Limb (tissue), 2 donors: Measurements from ENCODE around the gene IPPK.
A peak's percentile ranks its signal among the peaks of the same experiment; 100 is the strongest.
"Not testable (repeated sequence)": the region's sequence is repeated elsewhere in the genome, so short reads cannot be mapped to it uniquely, and the experiment has no call there.

Experiments
- DNase-seq, 2 donors: peaks; one replicate each; pipeline ENCODE4 v3.0.0-alpha.2; 2016; ENCODE audit errors: extremely low spot score in 2 of 2

The IPPK gene

DNA sequence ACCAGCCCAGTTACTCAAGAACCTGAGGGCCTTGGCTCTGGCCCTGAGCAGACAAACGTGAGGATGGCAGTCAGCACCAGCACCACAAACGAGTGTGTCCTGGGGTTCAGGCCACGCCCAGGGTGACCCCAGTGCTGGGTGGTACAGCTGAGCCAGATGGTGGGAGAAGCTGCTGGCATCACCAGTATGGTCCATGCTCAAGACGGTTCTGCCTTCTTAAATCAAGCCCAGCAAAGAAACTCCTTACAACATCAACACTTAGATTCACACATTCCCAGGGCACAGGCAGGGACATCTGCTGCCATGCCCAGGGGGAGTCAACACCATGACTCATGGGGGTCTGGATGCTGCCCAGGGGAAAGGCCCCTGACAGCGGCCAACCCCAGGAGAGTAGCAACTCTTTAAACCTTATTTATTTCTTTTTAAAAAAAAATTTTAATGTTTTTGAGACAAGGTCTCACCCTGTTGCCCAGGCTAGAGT lies 31.3 kb downstream of the IPPK start:
- DNase-seq, result no peak

DNA sequence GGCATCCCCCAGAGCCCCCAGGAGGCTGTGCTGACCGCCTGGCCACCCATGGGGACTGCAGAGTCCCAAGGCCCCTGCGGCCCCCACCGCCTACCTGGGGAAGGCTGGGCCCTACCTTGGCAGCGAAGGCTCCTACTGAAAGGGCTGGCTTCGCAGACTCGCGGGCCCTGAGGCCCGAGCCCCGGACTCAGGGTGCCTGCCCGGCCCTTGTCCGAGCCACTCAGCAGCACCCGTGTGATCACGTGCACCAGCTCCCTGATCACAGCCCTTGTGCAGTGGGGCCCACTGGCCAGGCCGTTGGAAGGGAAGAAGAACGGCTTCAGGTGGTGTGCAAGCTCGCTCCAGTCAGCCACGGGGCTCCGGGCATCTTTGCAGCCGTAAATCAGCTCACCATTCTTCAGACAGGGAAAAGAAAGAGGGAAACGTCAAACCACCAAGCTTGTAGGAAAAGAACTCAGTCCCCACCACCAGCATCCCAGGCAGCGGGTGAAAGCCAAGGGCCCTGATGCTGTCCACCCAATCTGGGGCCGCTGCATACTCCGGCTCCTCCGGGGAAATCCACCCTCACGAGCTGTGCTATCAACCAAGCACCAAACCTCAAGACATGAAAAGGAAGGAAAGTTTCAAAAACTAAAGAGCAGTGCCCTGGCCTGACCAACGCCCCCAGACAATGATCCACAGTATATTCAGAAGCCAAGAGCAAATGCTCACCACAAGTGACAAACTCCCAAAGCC lies 31.9 kb downstream of the IPPK start:
- no peak for DNase-seq

DNA sequence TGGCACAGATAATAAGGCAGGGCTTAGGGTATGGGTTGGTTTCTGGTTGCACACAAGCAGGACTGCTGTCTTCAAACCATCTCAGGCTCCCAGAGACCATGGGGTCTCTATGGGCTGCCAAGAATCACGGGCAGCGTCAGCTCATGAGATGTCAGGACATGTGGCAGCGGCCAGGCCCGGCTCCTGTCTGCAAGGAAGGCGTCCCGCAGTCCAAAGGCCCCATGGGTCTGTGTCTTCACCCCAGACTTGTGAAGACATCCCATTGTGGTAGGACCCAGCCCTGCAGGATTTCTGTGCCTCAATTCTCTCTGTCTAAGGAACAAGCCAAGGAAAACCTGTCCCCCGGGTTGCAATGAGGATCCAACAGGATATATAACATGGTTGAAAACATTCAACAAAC lies 32.6 kb downstream of the IPPK start:
- no peak for DNase-seq

DNA sequence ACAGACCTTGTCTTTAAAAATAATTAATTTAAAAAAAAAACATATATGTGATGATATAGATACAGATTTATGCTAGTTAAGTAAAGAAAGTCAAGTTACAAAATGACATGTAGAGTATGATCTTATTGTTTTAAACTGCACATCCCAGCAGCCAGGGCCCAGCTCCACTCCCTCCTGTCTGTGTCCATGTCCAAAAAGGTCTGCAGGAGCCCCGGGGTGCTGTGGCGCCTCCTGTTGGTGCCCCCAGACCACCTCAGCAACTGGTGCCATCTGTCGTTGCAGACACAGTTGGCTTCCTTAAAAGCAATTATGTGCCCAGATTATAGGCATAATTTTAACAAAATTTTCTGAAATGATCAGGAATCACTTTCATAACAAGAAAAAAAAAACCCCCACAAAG lies 33.3 kb downstream of the IPPK start:
- no peak for DNase-seq

DNA sequence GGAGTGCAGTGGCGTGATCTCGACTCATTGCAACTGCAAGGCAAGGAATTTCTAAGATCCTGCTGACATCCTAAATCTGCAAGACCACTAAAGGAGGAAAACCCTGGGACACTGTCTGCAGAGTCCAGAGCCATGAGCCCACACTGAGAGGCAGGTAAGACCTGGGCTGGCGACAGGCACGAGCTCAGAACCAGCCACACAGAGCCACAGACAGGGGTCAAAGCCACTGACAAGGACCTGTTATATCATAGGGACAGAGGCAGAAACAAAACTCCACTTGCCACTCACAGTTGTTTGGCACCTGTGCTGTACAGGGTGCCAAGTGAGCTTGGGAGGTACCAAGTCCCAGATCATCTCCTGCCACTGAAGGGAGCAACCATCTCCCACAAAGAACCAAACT lies 34.2 kb downstream of the IPPK start:
- DNase-seq, result no peak

DNA sequence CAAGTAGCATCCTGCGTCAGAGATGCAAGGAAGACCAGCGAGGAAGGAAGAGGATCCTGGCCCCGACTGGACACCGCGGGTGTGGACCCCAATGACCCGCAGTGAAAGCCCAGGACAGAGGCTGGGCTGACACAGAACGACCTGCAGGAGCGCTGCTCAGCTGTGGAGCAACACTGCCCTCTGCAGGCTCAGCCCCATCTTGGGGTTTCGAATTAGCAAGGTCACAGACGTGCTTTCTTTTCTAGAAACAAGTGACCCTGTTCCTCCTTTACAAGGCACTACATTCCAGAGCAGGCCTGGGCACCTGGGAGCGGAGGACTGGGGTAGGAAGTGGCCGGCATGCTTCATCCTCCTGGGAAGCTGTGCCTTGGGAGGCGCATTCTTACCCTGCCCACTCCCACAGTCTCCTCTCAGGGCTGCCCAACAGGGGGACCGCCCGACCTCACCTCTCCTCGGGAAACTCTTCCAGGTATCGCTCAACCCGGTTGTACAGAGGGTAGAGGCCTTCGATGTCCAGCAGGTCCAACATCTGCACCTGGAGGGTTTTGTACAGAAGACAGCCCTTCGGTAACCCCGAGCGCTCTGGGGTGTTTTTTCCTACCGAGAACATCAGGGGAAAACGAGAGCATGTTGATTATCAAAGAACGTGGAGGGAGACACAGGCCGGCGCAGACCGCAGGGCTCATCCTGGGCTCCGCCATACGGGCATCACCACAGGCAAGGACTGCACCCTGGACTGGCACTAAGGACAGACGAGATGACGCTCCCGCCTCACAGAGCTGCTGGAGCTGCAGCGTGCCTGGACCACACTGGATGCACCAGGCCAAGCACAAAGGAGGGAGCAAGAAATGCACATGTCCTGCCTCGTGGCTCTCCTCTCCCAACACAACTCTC lies 35.0 kb downstream of the IPPK start:
- peak; percentile 75 to 88 for DNase-seq

DNA sequence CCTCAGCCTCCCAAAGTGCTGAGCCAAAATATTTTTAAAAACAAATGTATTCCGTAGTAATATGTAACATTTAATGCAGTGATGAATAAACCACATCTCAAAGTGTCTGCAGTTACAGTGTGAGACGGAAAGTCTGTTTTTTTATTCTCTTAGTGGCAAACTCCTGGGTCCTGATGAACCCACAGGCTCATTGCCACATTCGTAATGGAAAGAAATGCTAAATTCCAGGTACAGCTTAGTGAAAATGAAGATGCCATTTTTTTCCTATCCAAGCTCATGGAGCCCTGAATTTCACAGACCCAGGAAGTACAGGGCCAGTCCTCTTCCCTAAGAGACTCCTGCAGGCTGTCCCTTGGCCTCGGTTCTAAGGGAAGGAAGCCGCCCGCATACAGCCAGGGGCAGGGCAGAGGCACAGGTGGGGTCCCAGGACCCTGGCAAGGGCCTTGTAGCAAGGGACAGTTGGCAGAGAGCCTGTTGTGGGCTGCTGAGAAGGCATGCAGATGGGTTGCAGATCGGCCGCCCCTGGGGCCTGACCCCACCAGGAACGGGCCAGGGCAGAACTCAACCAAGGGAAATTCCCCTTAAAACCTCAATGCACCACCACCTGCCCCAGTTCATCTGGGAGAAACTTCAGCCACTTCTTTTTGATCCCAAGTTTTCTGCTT lies 36.2 kb downstream of the IPPK start:
- DNase-seq, result no peak

DNA sequence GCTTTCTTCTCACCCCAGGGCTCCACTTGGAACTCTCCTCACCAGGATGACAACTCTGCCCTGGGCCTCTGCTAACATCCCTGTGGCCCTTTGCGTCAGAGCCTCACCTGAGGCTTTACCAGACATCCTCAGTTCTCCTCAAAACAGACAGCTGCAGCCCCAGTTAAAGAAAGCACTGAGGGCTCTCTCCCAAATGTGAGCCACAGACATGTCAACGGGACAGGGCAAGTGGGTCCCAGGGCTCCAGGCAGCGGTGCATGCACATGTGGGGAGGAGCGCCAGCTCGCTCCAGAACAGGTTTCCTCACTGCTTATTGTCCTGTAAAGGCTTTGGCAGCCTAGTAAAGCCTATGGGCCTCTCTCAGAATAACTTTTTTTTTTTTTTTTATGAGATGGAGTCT lies 37.3 kb downstream of the IPPK start:
- no peak for DNase-seq

DNA sequence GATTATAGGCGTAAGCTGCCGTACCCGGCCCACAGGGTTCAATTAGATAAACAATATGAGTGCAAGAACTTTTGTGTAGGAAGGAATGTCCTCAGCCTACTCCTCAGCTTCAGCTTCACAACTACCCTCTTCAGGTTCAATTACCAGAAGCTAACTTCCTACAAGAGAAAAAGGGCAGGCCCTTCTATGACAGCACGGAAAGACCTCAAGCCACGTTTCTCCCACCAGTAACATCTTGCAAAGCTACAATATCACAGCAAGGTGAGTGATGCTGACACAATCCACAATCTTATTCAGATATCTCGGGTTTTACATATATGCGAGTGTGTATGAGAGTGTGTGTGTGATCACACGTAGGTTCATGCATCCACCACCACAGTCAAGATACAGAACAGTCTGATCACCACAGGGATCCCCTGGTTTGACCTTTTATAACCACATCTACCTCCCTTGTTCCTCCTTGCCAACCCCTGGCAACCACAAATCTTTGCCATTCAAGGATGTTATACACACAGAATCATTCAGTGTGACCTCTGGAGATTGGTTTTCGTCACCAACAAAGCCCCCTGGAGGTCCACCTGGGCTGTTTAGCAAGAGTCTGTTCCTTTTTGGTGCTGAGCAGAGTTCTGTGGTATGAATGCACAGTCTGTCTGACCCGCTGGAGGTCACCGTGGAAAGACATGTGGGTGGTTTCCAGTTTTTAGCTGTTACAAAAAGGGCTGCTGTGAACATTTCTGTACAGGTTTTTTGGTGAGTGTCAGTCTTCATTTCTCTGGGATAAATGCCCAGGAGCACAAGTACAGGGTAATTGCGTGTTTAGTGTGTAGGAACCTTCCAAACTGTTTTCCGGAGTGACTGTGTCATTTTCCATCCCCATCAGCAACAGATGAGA lies 38.2 kb downstream of the IPPK start:
- DNase-seq, result peak in 1 of 2 donors; percentile 45

DNA sequence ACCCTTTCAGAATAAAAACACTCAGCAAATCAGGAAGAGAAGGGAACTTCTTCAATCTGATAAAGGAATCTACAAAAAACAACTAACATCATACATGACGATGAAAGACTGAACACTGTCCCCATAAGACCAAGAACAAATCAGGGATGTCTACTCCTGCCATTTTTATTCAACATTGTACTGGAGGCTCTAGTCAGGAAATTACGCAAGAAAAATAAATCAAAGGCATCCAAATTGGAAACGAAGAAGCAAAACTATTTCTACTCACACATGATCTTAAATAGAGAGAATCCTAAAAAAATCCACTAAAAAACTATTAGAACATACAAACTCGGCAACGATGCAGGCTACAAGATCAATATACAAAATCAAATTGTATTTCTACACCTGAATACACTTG lies 42.3 kb downstream of the IPPK start:
- no peak for DNase-seq

DNA sequence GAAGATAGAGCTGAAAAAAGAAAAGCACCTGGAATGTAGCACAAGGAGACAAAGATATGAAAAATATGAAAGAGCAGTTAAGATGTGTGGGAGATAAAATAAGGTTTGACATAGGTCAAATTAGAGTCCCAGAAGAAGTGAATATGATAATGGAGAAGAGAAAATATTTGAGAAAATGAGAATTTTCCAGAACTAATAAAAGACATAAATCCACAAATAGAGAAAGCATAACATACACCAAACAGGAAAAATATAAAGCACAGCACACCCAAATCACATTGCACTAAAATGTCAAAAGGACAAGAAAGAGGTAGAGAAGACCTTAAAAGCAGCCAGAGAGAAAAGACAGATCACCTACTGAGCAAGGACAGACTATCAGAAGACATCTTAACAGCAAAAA lies 43.4 kb downstream of the IPPK start:
- DNase-seq, result no peak

DNA sequence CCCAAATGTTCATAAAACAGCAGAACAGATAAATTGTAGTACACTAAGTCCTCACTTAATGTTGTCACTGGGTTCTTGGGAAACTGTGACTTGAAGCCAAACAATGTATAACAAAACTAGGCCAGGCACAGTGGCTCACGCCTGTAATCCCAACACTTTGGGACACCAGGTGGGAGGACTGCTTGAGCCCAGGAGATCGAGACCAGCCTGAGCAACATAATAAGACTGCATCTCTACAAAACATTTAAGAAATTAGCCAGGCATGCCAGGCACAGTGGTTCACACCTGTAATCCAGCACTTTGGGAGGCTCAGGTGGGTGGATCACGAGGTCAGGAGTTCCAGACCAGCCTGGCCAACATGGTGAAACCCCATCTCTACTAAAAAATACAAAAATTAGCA lies 46.0 kb downstream of the IPPK start:
- DNase-seq, result not testable (repeated sequence)

DNA sequence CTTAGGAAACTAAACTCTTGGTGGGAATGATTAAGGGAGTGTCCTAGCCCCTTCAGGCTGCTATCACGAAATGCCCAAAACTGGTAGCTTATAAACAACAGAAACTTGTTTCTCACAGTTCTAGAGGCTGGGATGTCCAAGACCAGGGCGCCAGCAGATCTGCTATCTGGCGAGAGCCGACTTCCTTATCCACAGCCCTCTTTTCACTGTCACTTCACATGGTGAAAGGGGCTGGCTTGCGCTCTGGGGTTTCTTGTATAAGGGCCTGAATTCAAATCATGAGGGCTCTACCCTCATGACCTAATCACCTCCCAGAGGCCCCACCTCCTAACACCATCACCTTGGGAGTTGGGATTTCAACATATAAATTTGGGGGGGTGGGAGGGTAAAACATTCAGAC lies 49.1 kb downstream of the IPPK start:
- DNase-seq, result no peak

DNA sequence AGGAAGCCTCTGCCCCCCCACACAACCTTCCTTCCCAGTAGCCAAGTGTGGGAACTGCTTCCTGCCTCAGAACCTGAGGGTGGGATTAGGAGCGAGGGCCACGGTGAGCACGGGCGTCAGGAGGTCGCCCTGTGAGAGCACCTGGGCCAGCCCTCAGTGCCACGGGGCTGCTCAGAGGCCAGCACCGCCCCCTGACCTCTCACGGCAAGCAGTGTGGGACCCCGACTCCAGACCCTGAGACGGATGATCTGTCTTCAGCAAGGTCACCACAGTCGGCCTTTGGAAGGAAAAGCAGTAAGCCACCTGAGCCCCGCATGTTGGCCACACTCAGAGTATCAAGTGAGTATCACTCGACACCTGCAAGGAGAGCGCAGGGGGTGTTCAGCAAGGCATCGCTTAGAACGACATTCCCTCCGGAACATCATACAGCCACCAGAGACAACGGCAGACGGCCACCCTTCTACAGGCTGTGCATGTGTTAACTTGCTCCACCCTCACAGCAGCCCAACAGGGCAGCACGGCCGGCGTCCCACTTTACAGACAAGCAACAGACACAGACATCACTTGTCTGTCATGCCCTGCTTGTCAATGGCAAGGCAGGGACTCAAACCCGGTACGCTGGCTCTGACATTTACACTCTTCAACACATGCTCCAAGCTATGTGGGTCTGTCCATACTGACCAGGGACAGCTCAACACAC lies 50.2 kb downstream of the IPPK start:
- DNase-seq, result no peak

DNA sequence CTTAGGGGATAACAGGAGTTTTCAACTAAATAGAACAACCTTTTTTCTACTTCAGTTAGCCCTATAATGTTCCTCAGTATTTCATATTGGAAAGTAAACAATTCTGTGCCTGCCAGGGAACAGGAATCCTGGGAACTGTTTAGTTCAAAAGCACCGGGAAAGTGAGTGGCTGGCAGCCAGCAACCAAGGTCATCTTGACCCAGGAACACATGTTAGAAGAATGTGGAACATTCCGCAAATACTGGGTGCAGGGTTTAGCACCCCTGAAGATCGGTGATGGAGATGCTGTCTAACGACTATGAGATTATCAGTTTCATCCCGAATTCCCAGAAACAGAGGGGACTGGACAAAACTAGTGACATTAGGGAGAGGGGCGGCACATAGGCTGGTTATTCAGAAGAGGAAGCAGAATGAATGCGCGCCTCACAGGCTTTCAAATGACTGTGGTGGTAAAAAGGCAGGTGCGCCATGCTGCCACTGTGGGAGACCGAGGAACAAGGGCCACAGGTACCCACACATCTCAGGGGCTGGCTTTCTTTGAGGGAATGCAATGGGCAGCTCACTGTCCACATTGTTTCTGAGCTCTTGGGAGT lies 51.2 kb downstream of the IPPK start:
- DNase-seq, result no peak

DNA sequence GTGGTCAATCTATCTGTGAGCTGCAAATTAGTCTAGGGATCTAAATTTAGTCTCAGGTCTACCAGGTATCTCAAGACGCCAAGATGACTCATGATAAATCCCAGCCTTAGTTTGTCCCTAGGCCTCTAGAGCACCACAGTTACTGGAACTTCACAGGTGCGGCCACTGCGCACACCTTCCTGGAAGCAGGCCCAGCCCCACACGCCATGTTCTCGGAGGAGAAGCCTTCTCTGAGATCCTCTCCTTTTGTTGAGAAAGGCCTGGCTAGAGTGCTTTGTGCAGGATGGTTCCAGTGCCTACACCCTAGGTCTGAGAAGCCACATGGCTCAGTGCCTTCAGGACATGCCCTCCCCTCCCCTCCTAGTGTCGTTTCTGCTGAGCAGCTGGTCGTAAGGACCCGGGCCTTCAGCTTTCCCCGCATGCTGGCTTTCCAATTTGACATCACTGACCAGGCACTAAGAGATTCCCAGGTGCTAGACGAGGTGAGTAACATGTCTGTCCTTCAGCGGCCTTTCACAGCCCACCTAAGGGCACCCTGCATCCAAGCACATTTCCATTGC lies 51.9 kb downstream of the IPPK start:
- DNase-seq, result no peak

DNA sequence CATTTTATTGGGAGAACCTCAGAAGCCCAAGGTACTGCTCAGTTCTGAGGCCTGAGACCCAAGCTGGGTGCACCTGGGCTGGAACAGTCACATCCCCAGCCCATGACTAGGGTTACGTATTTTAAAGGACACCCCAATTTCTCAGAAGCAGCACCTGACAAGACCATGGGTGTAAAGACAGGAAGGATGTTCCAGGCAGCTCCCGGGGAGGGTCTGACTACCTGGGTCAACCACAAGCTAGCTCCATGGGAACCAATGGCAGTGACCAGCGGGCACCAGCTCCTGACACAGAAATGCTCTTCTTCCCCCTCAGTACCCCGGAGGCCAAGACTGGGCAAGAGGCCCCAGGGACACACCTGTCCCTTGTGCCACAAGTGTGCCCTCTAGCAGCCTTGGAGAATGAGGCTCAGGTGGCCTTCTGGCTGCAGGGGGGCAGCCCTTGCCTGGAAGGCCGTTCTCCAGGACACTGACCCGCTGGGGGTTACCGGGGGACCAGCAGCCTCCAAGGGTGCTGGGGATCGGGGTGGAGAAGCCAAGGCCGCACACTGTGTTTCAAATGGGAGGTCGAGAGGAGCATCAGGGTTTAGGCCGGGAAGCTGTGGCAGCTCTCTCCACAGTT lies 52.6 kb downstream of the IPPK start:
- DNase-seq, result no peak

DNA sequence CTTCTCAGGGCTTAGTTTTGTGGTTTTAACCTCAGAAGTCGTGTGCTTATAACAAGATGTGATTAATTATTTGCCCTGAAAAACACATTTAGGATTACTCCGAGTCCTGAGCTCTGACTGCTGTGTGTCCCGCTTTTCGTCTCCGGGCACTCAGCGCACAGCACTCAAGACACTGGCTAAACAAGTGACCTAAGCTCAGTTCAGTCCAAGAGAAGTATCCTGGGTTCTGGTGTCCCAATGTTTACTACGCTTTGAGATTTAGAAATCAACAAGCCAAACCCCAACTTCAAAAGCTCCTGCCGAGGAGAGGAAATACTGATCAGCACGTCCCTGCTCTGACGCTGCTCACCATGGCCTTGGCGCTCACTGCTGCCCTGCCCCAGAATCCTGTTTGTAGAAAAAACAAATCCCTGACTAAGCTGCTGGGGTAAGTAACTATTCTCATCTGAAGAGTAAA lies 53.2 kb downstream of the IPPK start:
- DNase-seq, result no peak

DNA sequence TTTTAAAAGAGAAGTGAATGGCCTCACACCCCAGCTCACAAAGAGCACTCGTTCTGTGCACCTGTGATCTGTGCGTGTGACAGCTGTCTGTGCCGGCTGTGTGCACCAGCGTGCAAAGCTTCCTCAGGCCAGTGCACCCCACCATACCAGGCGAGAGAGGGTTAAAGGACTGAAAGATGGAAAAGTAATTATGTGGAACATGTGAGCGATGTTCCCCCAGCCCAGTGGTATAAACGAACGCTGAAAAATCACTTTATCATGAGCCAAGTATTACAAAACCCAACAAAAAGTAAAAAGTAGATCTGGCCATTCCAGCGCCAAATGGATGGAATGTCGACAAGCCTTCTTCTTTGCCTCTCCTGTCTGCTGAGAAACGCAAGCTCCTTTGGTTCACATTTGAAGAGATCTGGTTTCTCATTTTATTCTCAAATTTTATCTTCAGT lies 53.7 kb downstream of the IPPK start:
- peak in 1 of 2 donors; percentile 79 for DNase-seq
